ENCODE data around the gene SLCO4A1. TPM values are rescaled to one million over a fixed set of nuclear protein-coding genes. Genes with fewer than 3 reads are reported as not detected.

Gene SLCO4A1
- total RNA-seq, 1 donor from 2014 or later = 63.3 TPM

GRCh38 chr20:62696989-62697388 lies 54.7 kb downstream of the SLCO4A1 start:
- no peaks in the 10 kb centered on the region for H3K4me1 ChIP-seq
- no peaks in the 10 kb centered on the region for H3K36me3 ChIP-seq
- ATAC-seq (no peak), DNase-seq (no peak)
- intact Hi-C loops (cut with DNase I) = no loop called here
- H3K9me3 ChIP-seq = no peaks in the 10 kb centered on the region
- H3K27me3 ChIP-seq = peaks cover 3% of the 10 kb centered on the region
- no peak for TF ChIP-seq CTCF (IDR thresholded peaks at IDR 0.05)
- H3K27ac ChIP-seq = no peak overlapping the region
- H3K4me3 ChIP-seq = no peak overlapping the region

- Histone ChIP-seq H3K4me3 (no peak overlapping the region), H3K36me3 (no peaks in the 10 kb centered on the region), H3K4me1 (no peaks in the 10 kb centered on the region), H3K27ac (no peak overlapping the region), H3K9me3 (no peaks in the 10 kb centered on the region), H3K27me3 (no peaks in the 10 kb centered on the region)
- DNase-seq (no peak), ATAC-seq (no peak)
- intact Hi-C loops (cut with DNase I) = no loop called here
- TF ChIP-seq CTCF (IDR thresholded peaks at IDR 0.05) = no peak
Measured at GRCh38 chr20:62697468-62697912, 55.2 kb downstream of the SLCO4A1 start.

- DNase-seq (no peak), ATAC-seq (no peak)
- Histone ChIP-seq H3K27me3 (no peaks in the 10 kb centered on the region), H3K4me1 (no peaks in the 10 kb centered on the region), H3K4me3 (no peak overlapping the region), H3K36me3 (no peaks in the 10 kb centered on the region), H3K9me3 (no peaks in the 10 kb centered on the region), H3K27ac (no peak overlapping the region)
- no peak for TF ChIP-seq CTCF (IDR thresholded peaks at IDR 0.05)
- intact Hi-C loops (cut with DNase I) = no loop called here
Measured at GRCh38 chr20:62698231-62698630, 55.9 kb downstream of the SLCO4A1 start.

- Histone ChIP-seq H3K4me3 (no peak overlapping the region), H3K27ac (no peak overlapping the region), H3K36me3 (no peaks in the 10 kb centered on the region), H3K4me1 (peaks cover 4% of the 10 kb centered on the region), H3K9me3 (no peaks in the 10 kb centered on the region), H3K27me3 (no peaks in the 10 kb centered on the region)
- no peak for TF ChIP-seq CTCF (IDR thresholded peaks at IDR 0.05)
- DNase-seq = no peak
- ATAC-seq = no peak
- intact Hi-C loops (cut with DNase I) = no loop called here
Measured at GRCh38 chr20:62699296-62699695, 57.0 kb downstream of the SLCO4A1 start.

GRCh38 chr20:62699741-62700140 lies 57.4 kb downstream of the SLCO4A1 start:
- no peak overlapping the region for H3K27ac ChIP-seq

More at GRCh38 chr20:62699741-62700140, 57.4 kb downstream of the SLCO4A1 start:
- DNase-seq (no peak), ATAC-seq (no peak)
- Histone ChIP-seq H3K9me3 (no peaks in the 10 kb centered on the region), H3K36me3 (no peaks in the 10 kb centered on the region), H3K27me3 (no peaks in the 10 kb centered on the region), H3K4me1 (peaks cover 9% of the 10 kb centered on the region), H3K4me3 (no peak overlapping the region)
- no peak for TF ChIP-seq CTCF (IDR thresholded peaks at IDR 0.05)
- intact Hi-C loops (cut with DNase I) = no loop called here

Data from upper lobe of right lung (tissue), 1 donor.